HG03064 (cell line): ENCODE results near the gene DLX2.
"Not testable (repeated sequence)": the region's sequence is repeated elsewhere in the genome, so short reads cannot be mapped to it uniquely, and the experiment has no call there.

Source experiments
- ATAC-seq: cut with Tn5 transposase; IDR thresholded peaks from one replicate; pipeline ENCODE4 v1.9.1; 2021; ENCODE audit warnings: low read depth; ENCODE audit not compliant: unreplicated experiment

Gene DLX2

GRCh38 chr2:172084645-172085459 is 17.8 kb downstream of the DLX2 start:
- peak; percentile 83 for ATAC-seq

GRCh38 chr2:172084395-172084644 is 18.4 kb downstream of the DLX2 start:
- ATAC-seq, result no peak

GRCh38 chr2:172083628-172084394 is 18.9 kb downstream of the DLX2 start:
- no peak for ATAC-seq

- ATAC-seq, result no peak
These were observed 19.6 kb downstream of the DLX2 start for GRCh38 chr2:172082944-172083627.

GRCh38 chr2:172082105-172082943 is 20.4 kb downstream of the DLX2 start:
- ATAC-seq, result no peak

- no peak for ATAC-seq
These were observed 21.3 kb downstream of the DLX2 start for GRCh38 chr2:172081221-172082022.

- no peak for ATAC-seq
These were observed 22.0 kb downstream of the DLX2 start for GRCh38 chr2:172080641-172081220.

GRCh38 chr2:172079838-172080640 is 22.7 kb downstream of the DLX2 start:
- ATAC-seq, result no peak

GRCh38 chr2:172079416-172079815 is 23.3 kb downstream of the DLX2 start:
- ATAC-seq, result no peak

GRCh38 chr2:172074254-172074653 is 28.4 kb downstream of the DLX2 start:
- ATAC-seq, result no peak

- no peak for ATAC-seq
These were observed 29.2 kb downstream of the DLX2 start for GRCh38 chr2:172073518-172073917.

GRCh38 chr2:172072706-172073105 is 30.0 kb downstream of the DLX2 start:
- ATAC-seq, result no peak

- no peak for ATAC-seq
These were observed 30.4 kb downstream of the DLX2 start for GRCh38 chr2:172072303-172072702.

GRCh38 chr2:172070936-172071335 is 31.8 kb downstream of the DLX2 start:
- ATAC-seq, result no peak

GRCh38 chr2:172067905-172068304 is 34.8 kb downstream of the DLX2 start:
- not testable (repeated sequence) for ATAC-seq

GRCh38 chr2:172066394-172066886 is 36.3 kb downstream of the DLX2 start:
- ATAC-seq, result no peak

- ATAC-seq, result no peak
These were observed 37.6 kb downstream of the DLX2 start for GRCh38 chr2:172065111-172065510.

- no peak for ATAC-seq
These were observed 39.3 kb downstream of the DLX2 start for GRCh38 chr2:172063446-172063845.
